PC-3 (cell line): ENCODE results near the gene CHMP5. TPM values are rescaled to one million over a fixed set of nuclear protein-coding genes. Genes with fewer than 3 reads are reported as not detected.

Source experiments
- ATAC-seq: fragments of 200-7000 bp; cut with Tn5 transposase; 2 replicates; pipeline ENCODE4 v1.9.1; 2020; ENCODE audit warnings: mild to moderate bottlenecking, moderate library complexity
- BruUV-seq: library from RNA; stranded (reverse); fragments of 400-500 nt; replicated peaks from 2 replicates; lab custom pipeline; 2021; lab: Mats Ljungman, UMichigan
- CTCF ChIA-PET: fragments of 300-600 bp; sonication (Branson Sonifier 250); formaldehyde crosslinking; loops from one replicate; lab custom pipeline; 2022; ENCODE audit warnings: antibody characterized with exemption; lab: Charles Lee
- POLR2A ChIA-PET: fragments of 300-600 bp; sonication (Branson Sonifier 250); formaldehyde crosslinking; loops from one replicate; lab custom pipeline; 2022; ENCODE audit warnings: antibody characterized with exemption; ENCODE audit not compliant: unreplicated experiment; lab: Charles Lee
- DNase-seq: peaks from one replicate; pipeline ENCODE4 v3.0.0-alpha.2; 2015
- H2AFZ ChIP-seq: fragments of 300-600 bp; sonication (generic); 2 replicates; pipeline ENCODE4 v1.6.0; 2016; ENCODE audit warnings: antibody characterized with exemption, low read length
- H3F3A ChIP-seq: fragments of 300-600 bp; sonication (generic); one replicate; pipeline ENCODE4 v1.6.0; 2017; ENCODE audit warnings: antibody characterized with exemption, low read length, control low read depth, mild to moderate bottlenecking; ENCODE audit not compliant: unreplicated experiment
- H3K27ac ChIP-seq: fragments of 300-600 bp; sonication (generic); 2 replicates; pipeline ENCODE4 v1.5.1; 2016; ENCODE audit warnings: mild to moderate bottlenecking, low read length
- H3K27me3 ChIP-seq: fragments of 300-600 bp; sonication (generic); 2 replicates; pipeline ENCODE4 v1.6.1; 2016; ENCODE audit warnings: low read length, mixed read lengths
- H3K36me3 ChIP-seq: fragments of 300-600 bp; sonication (generic); 2 replicates; pipeline ENCODE4 v1.6.1; 2016; ENCODE audit warnings: low read depth, mixed run types, low read length, mixed read lengths
- H3K4me1 ChIP-seq: fragments of 300-600 bp; sonication (generic); 2 replicates; pipeline ENCODE4 v1.5.1; 2016; ENCODE audit warnings: low read length; ENCODE audit not compliant: insufficient read depth
- H3K4me2 ChIP-seq: fragments of 300-600 bp; sonication (generic); 2 replicates; pipeline ENCODE4 v1.6.0; 2016; ENCODE audit warnings: low read length
- H3K4me3 ChIP-seq: fragments of 300-600 bp; sonication (generic); 2 replicates; pipeline ENCODE4 v1.5.1; 2016; ENCODE audit warnings: mild to moderate bottlenecking, low read length, mixed read lengths
- H3K79me2 ChIP-seq: fragments of 300-600 bp; sonication (generic); 2 replicates; pipeline ENCODE4 v1.6.1; 2017; ENCODE audit warnings: low read length, mixed read lengths
- H3K9ac ChIP-seq: fragments of 300-600 bp; sonication (generic); 2 replicates; pipeline ENCODE4 v1.6.0; 2016; ENCODE audit warnings: mild to moderate bottlenecking, low read length
- H3K9me2 ChIP-seq: fragments of 300-600 bp; sonication (generic); replicated peaks from 2 replicates; pipeline ENCODE4 v1.6.1; 2016; ENCODE audit warnings: mixed run types, low read length, mixed read lengths
- H3K9me3 ChIP-seq: fragments of 300-600 bp; sonication (generic); 2 replicates; pipeline ENCODE4 v1.6.1; 2016; ENCODE audit warnings: low read length, mixed read lengths
- H4K20me1 ChIP-seq: fragments of 300-600 bp; sonication (generic); 2 replicates; pipeline ENCODE4 v1.6.1; 2016; ENCODE audit warnings: low read length, mixed read lengths
- EZH2 ChIP-seq: fragments of 300-600 bp; sonication (generic); IDR thresholded peaks from one replicate; pipeline ENCODE4 v1.6.1; 2017; ENCODE audit warnings: antibody characterized with exemption, mild to moderate bottlenecking, low read length; ENCODE audit not compliant: unreplicated experiment
- EZH2phosphoT487 ChIP-seq: fragments of 300-600 bp; sonication (generic); IDR thresholded peaks from 2 replicates; pipeline ENCODE4 v1.6.1; 2018; ENCODE audit warnings: mild to moderate bottlenecking, antibody characterized with exemption, low read length, borderline replicate concordance
- intact Hi-C: fragments of 100-400 bp; cut with micrococcal nuclease; formaldehyde crosslinking; loops from 2 replicates; pipeline ENCODE4 v1.9.0; 2023
- total RNA-seq: library from RNA; depleted of rRNA; stranded (reverse); fragments of >200 nt; gene quantifications from 2 replicates; pipeline ENCODE4 v1.2.3, GENCODE V29; 2014
- TF ChIP-seq, protein P1 (sequence below): fragments of 300-600 bp; sonication (generic); conservative IDR thresholded peaks from 2 replicates; pipeline ENCODE4 v1.5.1; 2017; ENCODE audit warnings: antibody characterized with exemption, low read depth, mild to moderate bottlenecking, low read length

CHMP5 gene
- total RNA-seq, 1 experiment from 2014 or later, result 65.0 TPM

DNA sequence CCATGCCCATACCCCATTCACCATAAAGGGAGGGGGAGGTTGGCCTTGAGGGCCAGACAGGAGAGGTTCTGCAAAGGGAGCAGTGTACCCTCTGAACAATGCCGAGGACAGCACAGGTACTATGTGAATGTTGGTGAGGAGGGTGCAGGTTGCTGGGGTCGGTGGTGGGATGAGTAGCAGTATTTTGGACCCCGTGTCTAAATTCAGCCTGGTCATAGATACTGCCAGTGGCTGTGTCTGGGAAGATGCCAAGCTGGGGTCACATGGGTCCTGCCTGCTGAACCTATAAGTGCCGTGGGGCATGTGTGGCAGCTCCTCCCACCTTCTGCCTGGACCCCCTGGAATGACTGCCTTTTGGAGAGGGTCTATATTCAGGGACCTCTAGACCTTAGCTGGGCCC is 36.2 kb upstream of the CHMP5 start:
- Histone ChIP-seq H3K9me3 (no peaks in the 10 kb centered on the region), H3K4me1 (peaks cover 47% of the 10 kb centered on the region), H3K4me2 (peak overlapping the region; percentile 61; the same call in 1 of the 2 replicates), H3K79me2 (no peaks in the 10 kb centered on the region), H2AFZ (no peak overlapping the region), H3K36me3 (no peaks in the 10 kb centered on the region), H3K27me3 (no peaks in the 10 kb centered on the region), H3K9ac (peak overlapping the region; percentile 76), H3K9me2 (no peaks in the 10 kb centered on the region), H3K27ac (peak overlapping the region; percentile 98), H4K20me1 (no peaks in the 10 kb centered on the region), H3K4me3 (no peak overlapping the region), H3F3A (no peaks in the 10 kb centered on the region)
- no peak for DNase-seq
- ATAC-seq, result no peak
- no TSS peak for BruUV-seq
- intact Hi-C loops, result loop anchor here (1.0 to 2.0 kb wide), 2 partner anchors 58 to 61 kb away; partner anchors contain the start of gene B4GALT1
- ChIA-PET POLR2A (no interaction called here), CTCF (no interaction called here)
- TF ChIP-seq EZH2phosphoT487 (no peak), EZH2 (no peak)
- TF ChIP-seq, protein P1, sequence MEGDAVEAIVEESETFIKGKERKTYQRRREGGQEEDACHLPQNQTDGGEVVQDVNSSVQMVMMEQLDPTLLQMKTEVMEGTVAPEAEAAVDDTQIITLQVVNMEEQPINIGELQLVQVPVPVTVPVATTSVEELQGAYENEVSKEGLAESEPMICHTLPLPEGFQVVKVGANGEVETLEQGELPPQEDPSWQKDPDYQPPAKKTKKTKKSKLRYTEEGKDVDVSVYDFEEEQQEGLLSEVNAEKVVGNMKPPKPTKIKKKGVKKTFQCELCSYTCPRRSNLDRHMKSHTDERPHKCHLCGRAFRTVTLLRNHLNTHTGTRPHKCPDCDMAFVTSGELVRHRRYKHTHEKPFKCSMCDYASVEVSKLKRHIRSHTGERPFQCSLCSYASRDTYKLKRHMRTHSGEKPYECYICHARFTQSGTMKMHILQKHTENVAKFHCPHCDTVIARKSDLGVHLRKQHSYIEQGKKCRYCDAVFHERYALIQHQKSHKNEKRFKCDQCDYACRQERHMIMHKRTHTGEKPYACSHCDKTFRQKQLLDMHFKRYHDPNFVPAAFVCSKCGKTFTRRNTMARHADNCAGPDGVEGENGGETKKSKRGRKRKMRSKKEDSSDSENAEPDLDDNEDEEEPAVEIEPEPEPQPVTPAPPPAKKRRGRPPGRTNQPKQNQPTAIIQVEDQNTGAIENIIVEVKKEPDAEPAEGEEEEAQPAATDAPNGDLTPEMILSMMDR, result no peak

DNA sequence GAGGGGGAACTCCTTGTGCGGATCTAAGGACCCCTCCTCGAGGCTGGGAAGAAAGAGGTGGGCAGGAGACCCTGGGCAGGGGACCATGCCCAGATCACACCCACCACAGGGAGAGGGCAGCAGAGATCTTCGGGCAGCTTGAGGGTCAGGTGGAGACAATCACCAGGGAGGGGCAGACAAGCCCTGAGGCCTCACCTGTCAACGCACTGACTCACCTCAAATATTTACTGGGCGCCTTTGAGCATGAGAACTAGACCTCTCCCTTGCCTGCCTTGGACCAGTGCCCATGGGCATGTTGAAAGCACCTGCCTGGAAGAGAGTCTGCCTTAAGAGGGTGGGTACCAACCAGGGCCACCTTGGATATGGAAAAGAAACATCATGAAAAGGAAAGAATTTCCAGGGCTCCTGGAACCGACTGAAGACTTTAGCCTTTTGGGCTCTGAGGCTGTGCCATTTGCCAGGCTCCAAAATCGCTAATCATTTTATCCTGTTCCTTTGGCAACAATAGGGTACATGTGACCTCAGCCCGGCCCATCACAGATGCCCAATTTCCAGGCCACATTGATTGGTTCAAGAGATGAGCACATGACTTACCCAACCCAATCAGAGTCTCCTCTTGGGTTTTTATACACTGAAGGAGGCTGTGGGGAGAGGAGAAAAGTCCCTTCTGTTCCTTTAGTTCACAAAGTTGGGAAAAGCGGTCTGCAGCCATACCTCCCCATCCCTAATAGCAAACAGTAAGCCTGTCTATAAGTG is 35.3 kb upstream of the CHMP5 start:
- H4K20me1 ChIP-seq, result no peaks in the 10 kb centered on the region
- H3K27me3 ChIP-seq, result no peaks in the 10 kb centered on the region
- ChIA-PET CTCF (no interaction called here), POLR2A (interaction anchor here (0.9 kb wide), 1 partner anchor 35 kb away, joined by 3 read pairs; the partner anchor contains the start of genes BAG1 and CHMP5)
- H3K9ac ChIP-seq, result peak overlapping the region; percentile 76
- H3F3A ChIP-seq, result no peaks in the 10 kb centered on the region
- H3K4me3 ChIP-seq, result no peak overlapping the region
- H3K9me3 ChIP-seq, result no peaks in the 10 kb centered on the region
- ATAC-seq, result peak; percentile 75
- intact Hi-C loops, result loop anchor here (1.0 to 2.0 kb wide), 2 partner anchors 57 to 62 kb away; partner anchors contain the start of gene B4GALT1
- no peaks in the 10 kb centered on the region for H3K79me2 ChIP-seq
- peak overlapping the region; percentile 98 for H3K27ac ChIP-seq
- H2AFZ ChIP-seq, result peak overlapping the region; percentile 62
- H3K4me1 ChIP-seq, result peaks cover 55% of the 10 kb centered on the region
- TSS peak; percentile 55 for BruUV-seq
- DNase-seq, result peak; percentile 96
- no peaks in the 10 kb centered on the region for H3K36me3 ChIP-seq
- TF ChIP-seq EZH2phosphoT487, result no peak
- TF ChIP-seq, protein P1, result peak; percentile 93
- peak overlapping the region; percentile 61 for H3K4me2 ChIP-seq
- H3K9me2 ChIP-seq, result no peaks in the 10 kb centered on the region
